GM18526 (cell line): ENCODE measurements around the gene GH1.

ENCODE experiments used
- POLR2A ChIP-seq: IDR thresholded peaks from 3 replicates; pipeline ENCODE4 v1.6.1; 2011; ENCODE audit not compliant: insufficient read length; ENCODE audit errors: extremely low read depth

GH1 gene

GRCh38 chr17:63948521-63948920, 29.9 kb upstream of the GH1 start:
- TF ChIP-seq POLR2A, result no peak

- TF ChIP-seq POLR2A, result no peak
Observed at GRCh38 chr17:63947711-63948330, 29.2 kb upstream of the GH1 start.

- no peak for TF ChIP-seq POLR2A
Observed at GRCh38 chr17:63946440-63947363, 28.1 kb upstream of the GH1 start.

GRCh38 chr17:63945784-63946439, 27.3 kb upstream of the GH1 start:
- no peak for TF ChIP-seq POLR2A

GRCh38 chr17:63944736-63945499, 26.3 kb upstream of the GH1 start:
- no peak for TF ChIP-seq POLR2A

- no peak for TF ChIP-seq POLR2A
Observed at GRCh38 chr17:63943745-63944144, 25.1 kb upstream of the GH1 start.

- TF ChIP-seq POLR2A, result no peak
Observed at GRCh38 chr17:63942309-63942985, 23.8 kb upstream of the GH1 start.

- no peak for TF ChIP-seq POLR2A
Observed at GRCh38 chr17:63941751-63942150, 23.1 kb upstream of the GH1 start.

GRCh38 chr17:63941162-63941561, 22.5 kb upstream of the GH1 start:
- no peak for TF ChIP-seq POLR2A

GRCh38 chr17:63940584-63940983, 21.9 kb upstream of the GH1 start:
- no peak for TF ChIP-seq POLR2A

GRCh38 chr17:63939884-63940283, 21.2 kb upstream of the GH1 start:
- TF ChIP-seq POLR2A, result no peak

GRCh38 chr17:63939401-63939800, 20.8 kb upstream of the GH1 start:
- no peak for TF ChIP-seq POLR2A

- no peak for TF ChIP-seq POLR2A
Observed at GRCh38 chr17:63937920-63938319, 19.3 kb upstream of the GH1 start.

- no peak for TF ChIP-seq POLR2A
Observed at GRCh38 chr17:63937319-63937718, 18.7 kb upstream of the GH1 start.
